Coronary artery (tissue), 2 donors: ENCODE data around the gene FAM78B.

Experiments used
- DNase-seq: peaks from one replicate; pipeline ENCODE4 v3.0.0-alpha.2; 2017; ENCODE audit warnings: low spot score
- H3K27ac ChIP-seq, 2 donors: fragments of 200-600 bp; sonication (generic); one replicate each; pipeline ENCODE4 v1.5.1; 2016 to 2019
- H3K4me3 ChIP-seq: fragments of 200-600 bp; sonication (generic); 2 replicates; pipeline ENCODE4 v1.5.1; 2016; ENCODE audit warnings: mild to moderate bottlenecking, moderate library complexity
- CTCF ChIP-seq: fragments of 200-600 bp; sonication (generic); IDR thresholded peaks from one replicate; pipeline ENCODE4 v1.5.1; 2019; ENCODE audit warnings: antibody characterized with exemption

FAM78B gene

GRCh38 chr1:166114419-166114818 lies 52.4 kb downstream of the FAM78B start:
- TF ChIP-seq CTCF: no peak
- no peak overlapping the region for H3K27ac ChIP-seq
- DNase-seq: no peak
- no peak overlapping the region for H3K4me3 ChIP-seq

DNA sequence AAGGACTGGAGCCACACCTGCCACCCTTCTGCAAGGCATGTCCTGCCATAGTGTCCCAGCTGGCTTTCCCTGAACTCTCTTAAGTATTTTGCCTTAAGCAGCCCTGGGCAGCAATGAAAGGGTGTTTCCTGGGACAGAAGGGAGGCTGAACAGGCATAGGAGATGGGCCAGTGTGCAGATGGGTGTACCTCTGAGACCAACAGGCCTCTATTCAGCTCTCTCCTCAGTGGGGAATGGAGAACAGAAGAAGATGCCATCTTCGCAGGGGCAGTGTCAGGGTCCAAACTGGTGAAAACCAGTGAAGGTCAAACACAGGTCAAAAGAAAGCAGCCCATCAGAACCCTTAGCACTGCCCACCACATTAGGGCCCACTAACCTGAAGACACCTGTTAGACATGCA lies 53.2 kb downstream of the FAM78B start:
- TF ChIP-seq CTCF: no peak
- DNase-seq: no peak
- Histone ChIP-seq H3K27ac (no peak overlapping the region), H3K4me3 (no peak overlapping the region)

DNA sequence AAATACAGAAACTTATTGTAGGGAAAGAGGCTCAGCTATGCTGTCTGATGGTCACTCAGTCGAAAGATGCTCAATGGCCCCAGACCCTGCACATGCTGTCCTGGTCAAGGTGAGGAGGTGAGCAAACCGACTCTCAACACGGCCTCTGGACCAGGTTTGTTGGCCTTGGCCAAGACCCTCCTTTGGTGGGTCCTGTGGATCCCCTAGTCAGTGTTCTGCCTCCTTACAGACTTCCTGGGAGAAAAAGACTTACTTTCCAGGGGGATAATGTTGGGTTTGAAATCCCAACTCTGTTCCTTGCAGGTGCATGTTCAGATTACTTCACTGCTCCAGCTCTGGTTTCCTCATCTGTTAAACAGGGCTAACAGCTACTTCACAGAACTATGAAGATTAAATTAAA lies 53.8 kb downstream of the FAM78B start:
- no peak for TF ChIP-seq CTCF
- DNase-seq: no peak
- Histone ChIP-seq H3K4me3 (no peak overlapping the region), H3K27ac (no peak overlapping the region)

DNA sequence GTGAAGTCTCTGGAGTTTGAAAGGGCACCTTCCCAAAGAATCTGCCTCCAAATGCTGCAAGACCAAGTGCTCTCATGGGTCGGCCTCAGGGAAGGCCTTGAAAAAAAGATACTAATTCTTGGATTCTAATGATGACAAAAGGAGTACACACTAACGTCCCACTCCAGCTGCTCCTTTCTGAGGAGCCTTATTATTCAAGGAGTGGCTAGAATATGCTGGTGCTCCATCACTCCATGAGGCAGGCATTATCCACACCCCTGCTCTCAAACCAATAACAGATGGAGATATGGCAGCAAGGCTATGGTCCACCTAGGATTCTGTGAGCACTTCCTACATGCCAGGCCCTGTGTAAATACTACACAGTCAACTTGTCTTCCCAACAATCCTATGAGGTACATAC lies 54.4 kb downstream of the FAM78B start:
- no peak for TF ChIP-seq CTCF
- no peak overlapping the region for H3K27ac ChIP-seq
- H3K4me3 ChIP-seq: no peak overlapping the region
- DNase-seq: no peak

- TF ChIP-seq CTCF: no peak
- H3K27ac ChIP-seq: no peak overlapping the region
- H3K4me3 ChIP-seq: no peak overlapping the region
- DNase-seq: no peak
Observed at GRCh38 chr1:166111430-166111829, 55.4 kb downstream of the FAM78B start.

GRCh38 chr1:166090244-166090643 lies 76.6 kb downstream of the FAM78B start:
- no peak overlapping the region for H3K27ac ChIP-seq
- H3K4me3 ChIP-seq: no peak overlapping the region
- DNase-seq: no peak
- no peak for TF ChIP-seq CTCF

- no peak for TF ChIP-seq CTCF
- DNase-seq: no peak
- Histone ChIP-seq H3K27ac (no peak overlapping the region), H3K4me3 (no peak overlapping the region)
Observed at GRCh38 chr1:166089804-166090203, 77.0 kb downstream of the FAM78B start.
